Hematopoietic multipotent progenitor cell (in vitro differentiated cells): ENCODE results near the gene TMEM88. TPM values are rescaled to one million over a fixed set of nuclear protein-coding genes. Genes with fewer than 3 reads are reported as not detected.
"Not testable (repeated sequence)": the region's sequence is repeated elsewhere in the genome, so short reads cannot be mapped to it uniquely, and the experiment has no call there.

Experiments
- DNase-seq, 3 donors: peaks; one replicate each; pipeline ENCODE4 v3.0.0-alpha.2; 2011 to 2015; ENCODE audit warnings: low read depth in 2 of 3, low spot score in 2 of 3
- total RNA-seq: library from RNA; depleted of rRNA; stranded (reverse); fragments of >200 nt; gene quantifications from one replicate; pipeline ENCODE4 v1.2.3, GENCODE V29; 2012

Gene TMEM88
- total RNA-seq, 1 donor = 4.6 TPM

- no peak for DNase-seq
These were observed 638 bp upstream of the TMEM88 start for GRCh38 chr17:7854078-7854777.

GRCh38 chr17:7855660-7856010 is 769 bp downstream of the TMEM88 start:
- DNase-seq = no peak

- peak in 2 of 3 donors; percentile 85 to 95 for DNase-seq
These were observed 1.3 kb downstream of the TMEM88 start for GRCh38 chr17:7856011-7856810.

- DNase-seq = peak in 2 of 3 donors; percentile 99 to 100
These were observed 2.2 kb downstream of the TMEM88 start, which contains the start of gene NAA38 for GRCh38 chr17:7856811-7857712. Gene NAA38 (minus strand): TSS chr17:7857559. CDS start chr17:7857463, 96 bp downstream.

- peak; percentile 93 to 96 (median 94) for DNase-seq
These were observed 3.1 kb downstream of the TMEM88 start, which contains the start of gene CYB5D1 for GRCh38 chr17:7857713-7858521. Gene CYB5D1 (plus strand): TSS chr17:7858003. CDS start chr17:7858135, 132 bp downstream.

GRCh38 chr17:7858522-7858810 is 3.6 kb downstream of the TMEM88 start:
- peak in 2 of 3 donors; percentile 51 to 58 for DNase-seq

- no peak for DNase-seq
These were observed 4.2 kb downstream of the TMEM88 start for GRCh38 chr17:7859028-7859427.

- peak in 2 of 3 donors; percentile 56 to 84 for DNase-seq
These were observed 8.0 kb downstream of the TMEM88 start for GRCh38 chr17:7862692-7863437.

- not testable (repeated sequence) for DNase-seq
These were observed 9.5 kb downstream of the TMEM88 start for GRCh38 chr17:7864384-7864783.

- no peak for DNase-seq
These were observed 10.3 kb downstream of the TMEM88 start for GRCh38 chr17:7864995-7865650.

GRCh38 chr17:7867881-7868329 is 13.0 kb downstream of the TMEM88 start:
- no peak for DNase-seq

GRCh38 chr17:7873051-7873450 is 18.2 kb downstream of the TMEM88 start:
- no peak for DNase-seq

GRCh38 chr17:7875804-7876370 is 21.0 kb downstream of the TMEM88 start:
- DNase-seq = no peak

- no peak for DNase-seq
These were observed 23.4 kb downstream of the TMEM88 start for GRCh38 chr17:7878234-7878633.

GRCh38 chr17:7880076-7880868 is 25.4 kb downstream of the TMEM88 start:
- DNase-seq = no peak

GRCh38 chr17:7881276-7882054 is 26.6 kb downstream of the TMEM88 start:
- DNase-seq = no peak

GRCh38 chr17:7882068-7882467 is 27.2 kb downstream of the TMEM88 start:
- no peak for DNase-seq
